Measurements from ENCODE around the gene PCSK6.

Gene PCSK6

GRCh38 chr15:101458158-101458900, 31.2 kb downstream of the PCSK6 start:
- Histone ChIP-seq H3K9me2 (replicated peaks; ENCODE audit: control insufficient read depth, low read length) (no peaks in the 10 kb centered on the region), H3K36me3 (ENCODE audit: control insufficient read depth, low read length) (no peaks in the 10 kb centered on the region), H3K27me3 (ENCODE audit: control insufficient read depth, low read length) (no peaks in the 10 kb centered on the region), H4K20me1 (ENCODE audit: control insufficient read depth, insufficient read depth, low read depth, low read length) (no peaks in the 10 kb centered on the region), H3K27ac (ENCODE audit: low read depth, low read length) (no peak overlapping the region), H3K4me1 (ENCODE audit: control insufficient read depth, low read length) (no peaks in the 10 kb centered on the region), H3K4me2 (ENCODE audit: low read length) (no peak overlapping the region), H3F3A (ENCODE audit: control insufficient read depth, insufficient read depth) (no peaks in the 10 kb centered on the region), H3K9me3 (ENCODE audit: control insufficient read depth, insufficient read depth, low read length) (no peaks in the 10 kb centered on the region), H3K79me2 (ENCODE audit: control insufficient read depth, low read length) (no peaks in the 10 kb centered on the region), H3K4me3 (ENCODE audit: low read length) (no peak overlapping the region)
- TF ChIP-seq EZH2phosphoT487 (IDR thresholded peaks at IDR 0.05; ENCODE audit: borderline replicate concordance, low read length) (no peak), CTCF (IDR thresholded peaks at IDR 0.05; ENCODE audit: low read depth, low read length, poor library complexity, severe bottlenecking) (no peak)

- no peaks in the 10 kb centered on the region for H3K4me1 ChIP-seq (ENCODE audit: control insufficient read depth, low read length)
- TF ChIP-seq EZH2phosphoT487 (IDR thresholded peaks at IDR 0.05; ENCODE audit: borderline replicate concordance, low read length) (no peak), CTCF (IDR thresholded peaks at IDR 0.05; ENCODE audit: low read depth, low read length, poor library complexity, severe bottlenecking) (no peak)
- H3K4me2 ChIP-seq (ENCODE audit: low read length), result no peak overlapping the region
Observed at GRCh38 chr15:101457696-101458095, 31.8 kb downstream of the PCSK6 start.

GRCh38 chr15:101456057-101456739, 33.3 kb downstream of the PCSK6 start:
- TF ChIP-seq EZH2phosphoT487 (IDR thresholded peaks at IDR 0.05; ENCODE audit: borderline replicate concordance, low read length) (no peak), CTCF (IDR thresholded peaks at IDR 0.05; ENCODE audit: low read depth, low read length, poor library complexity, severe bottlenecking) (no peak)
- no peaks in the 10 kb centered on the region for H3K4me1 ChIP-seq (ENCODE audit: control insufficient read depth, low read length)
- no peaks in the 10 kb centered on the region for H4K20me1 ChIP-seq (ENCODE audit: control insufficient read depth, insufficient read depth, low read depth, low read length)

More at GRCh38 chr15:101457696-101458095, 31.8 kb downstream of the PCSK6 start:
- Histone ChIP-seq H3F3A (ENCODE audit: control insufficient read depth, insufficient read depth) (no peaks in the 10 kb centered on the region), H4K20me1 (ENCODE audit: control insufficient read depth, insufficient read depth, low read depth, low read length) (no peaks in the 10 kb centered on the region), H3K36me3 (ENCODE audit: control insufficient read depth, low read length) (no peaks in the 10 kb centered on the region), H3K4me3 (ENCODE audit: low read length) (no peak overlapping the region), H3K9me2 (replicated peaks; ENCODE audit: control insufficient read depth, low read length) (no peaks in the 10 kb centered on the region), H3K27ac (ENCODE audit: low read depth, low read length) (no peak overlapping the region), H3K79me2 (ENCODE audit: control insufficient read depth, low read length) (no peaks in the 10 kb centered on the region), H3K9me3 (ENCODE audit: control insufficient read depth, insufficient read depth, low read length) (no peaks in the 10 kb centered on the region), H3K27me3 (ENCODE audit: control insufficient read depth, low read length) (no peaks in the 10 kb centered on the region)

More at GRCh38 chr15:101456057-101456739, 33.3 kb downstream of the PCSK6 start:
- Histone ChIP-seq H3K4me3 (ENCODE audit: low read length) (no peak overlapping the region), H3K36me3 (ENCODE audit: control insufficient read depth, low read length) (no peaks in the 10 kb centered on the region), H3K9me3 (ENCODE audit: control insufficient read depth, insufficient read depth, low read length) (no peaks in the 10 kb centered on the region), H3K27ac (ENCODE audit: low read depth, low read length) (no peak overlapping the region), H3K9me2 (replicated peaks; ENCODE audit: control insufficient read depth, low read length) (no peaks in the 10 kb centered on the region), H3K79me2 (ENCODE audit: control insufficient read depth, low read length) (no peaks in the 10 kb centered on the region), H3K4me2 (ENCODE audit: low read length) (no peak overlapping the region), H3F3A (ENCODE audit: control insufficient read depth, insufficient read depth) (no peaks in the 10 kb centered on the region), H3K27me3 (ENCODE audit: control insufficient read depth, low read length) (no peaks in the 10 kb centered on the region)
